ENCODE data around the gene RFT1.

GRCh38 chr3:53109190-53109589 is 21.0 kb downstream of the RFT1 start:
- no peak for TF ChIP-seq SMARCC2 (IDR thresholded peaks at IDR 0.05)
- TF ChIP-seq CBX5 (CRISPR knock-in tag; IDR thresholded peaks at IDR 0.05; ENCODE audit: borderline replicate concordance): no peak
- no peak for TF ChIP-seq HDAC6 (IDR thresholded peaks at IDR 0.05; ENCODE audit: low read depth, low read length)
- TF ChIP-seq ZNF367 (CRISPR knock-in tag; IDR thresholded peaks at IDR 0.05; ENCODE audit: borderline replicate concordance): no peak
- no peak for TF ChIP-seq POLR2A (IDR thresholded peaks at IDR 0.05; ENCODE audit: insufficient read depth in 1 of 2, low read depth in 2 of 2, low read length in 2 of 2)
- no peak for TF ChIP-seq ZNF441 (CRISPR knock-in tag; IDR thresholded peaks at IDR 0.05; ENCODE audit: borderline replicate concordance)
- TF ChIP-seq CEBPG (CRISPR knock-in tag; IDR thresholded peaks at IDR 0.05): no peak
- TF ChIP-seq ZFP36L2 (CRISPR knock-in tag; IDR thresholded peaks at IDR 0.05): no peak
- TF ChIP-seq REST (IDR thresholded peaks at IDR 0.05; ENCODE audit: borderline replicate concordance in 1 of 2, low read depth in 1 of 2, low read length in 2 of 2): no peak
- no peak for TF ChIP-seq TOPORS (CRISPR knock-in tag; IDR thresholded peaks at IDR 0.05)
